SK-N-SH (cell line): ENCODE measurements around the gene GALNT14. TPM values are rescaled to one million over a fixed set of nuclear protein-coding genes. Genes with fewer than 3 reads are reported as not detected.

Experiments
- CTCF ChIA-PET: fragments of 300-600, 350-600 bp; formaldehyde crosslinking; extraction: SDS; loops from one replicate; lab custom pipeline; 2021; lab: Yijun Ruan, JAX
- POLR2A ChIA-PET: fragments of 350-600 bp; sonication (Branson Sonifier 250); formaldehyde crosslinking; extraction: SDS; loops from one replicate; lab custom pipeline; 2020; ENCODE audit warnings: antibody characterized with exemption, inconsistent platforms; lab: Yijun Ruan, JAX
- DNase-seq: peaks from one replicate; pipeline ENCODE4 v3.0.0; 2012
- H2AFZ ChIP-seq: fragments of 200-600 bp; sonication (generic); 2 replicates; pipeline ENCODE4 v1.8.1; 2016; ENCODE audit warnings: antibody characterized with exemption, mild to moderate bottlenecking, low read depth
- H3F3A ChIP-seq: fragments of 200-600 bp; sonication (generic); replicated peaks from 2 replicates; pipeline ENCODE3; 2016; ENCODE audit warnings: antibody characterized with exemption, mild to moderate bottlenecking; ENCODE audit not compliant: insufficient read depth
- H3K27ac ChIP-seq, 2 experiments: fragments of 200-500 bp in 1 of 2; fragments of 200-600 bp in 1 of 2; sonication (Bioruptor generic) in 1 of 2; sonication (generic), shearing (Covaris generic) in 1 of 2; 2 replicates each; pipeline versions ENCODE4 v1.5.1 to v1.6.1; 2014 to 2016; ENCODE audit warnings: low read depth in 2 of 2, inconsistent platforms in 1 of 2, low read length in 1 of 2, mild to moderate bottlenecking in 1 of 2, mixed read lengths in 1 of 2
- H3K27me3 ChIP-seq: fragments of 200-600 bp; sonication (generic), shearing (Covaris generic); 2 replicates; pipeline ENCODE4 v1.6.1; 2016; ENCODE audit warnings: mixed run types; ENCODE audit not compliant: insufficient read depth
- H3K36me3 ChIP-seq, 2 experiments: fragments of 200-500 bp in 1 of 2; fragments of 200-600 bp in 1 of 2; sonication (Bioruptor generic) in 1 of 2; sonication (generic) in 1 of 2; replicated peaks in 1 of 2; 2 replicates each; pipeline versions ENCODE3 to v1.5.1; 2014 to 2016; ENCODE audit warnings: low read length in 1 of 2, mild to moderate bottlenecking in 1 of 2; ENCODE audit not compliant: insufficient read depth in 2 of 2, control insufficient read depth in 1 of 2
- H3K4me1 ChIP-seq, 2 experiments: fragments of 200-500 bp in 1 of 2; fragments of 200-600 bp in 1 of 2; sonication (Bioruptor generic) in 1 of 2; sonication (generic), shearing (Covaris generic) in 1 of 2; 2 replicates each; pipeline versions ENCODE4 v1.5.1 to v1.6.1; 2014 to 2016; ENCODE audit warnings: low read depth in 1 of 2, low read length in 1 of 2, mixed run types in 1 of 2; ENCODE audit not compliant: insufficient read depth in 2 of 2, control insufficient read depth in 1 of 2
- H3K4me2 ChIP-seq: fragments of 200-600 bp; sonication (generic), shearing (Covaris generic); 2 replicates; pipeline ENCODE4 v1.6.1; 2017; ENCODE audit warnings: mixed run types
- H3K4me3 ChIP-seq, 2 experiments: fragments of 200-500 bp in 1 of 2; fragments of 200-600 bp in 1 of 2; sonication (Bioruptor generic) in 1 of 2; sonication (generic), shearing (Covaris generic) in 1 of 2; 2 replicates each; pipeline versions ENCODE4 v1.5.1 to v1.8.1; 2014 to 2016; ENCODE audit warnings: low read depth in 2 of 2, inconsistent platforms in 1 of 2, low read length in 1 of 2, mild to moderate bottlenecking in 1 of 2, mixed read lengths in 1 of 2, moderate library complexity in 1 of 2
- H3K79me2 ChIP-seq: fragments of 200-600 bp; sonication (generic); 2 replicates; pipeline ENCODE4 v1.8.1; 2017; ENCODE audit warnings: mild to moderate bottlenecking; ENCODE audit not compliant: insufficient read depth
- H3K9ac ChIP-seq: fragments of 200-600 bp; sonication (generic); 2 replicates; pipeline ENCODE4 v1.6.1; 2017; ENCODE audit warnings: mixed run types
- H3K9me2 ChIP-seq: fragments of 200-600 bp; sonication (generic); 2 replicates; pipeline ENCODE4 v1.6.1; 2017; ENCODE audit warnings: mixed run types
- H3K9me3 ChIP-seq: fragments of 200-600 bp; sonication (generic); 2 replicates; pipeline ENCODE4 v1.6.1; 2017; ENCODE audit warnings: mixed run types, mild to moderate bottlenecking, moderate library complexity
- H4K20me1 ChIP-seq: fragments of 200-600 bp; sonication (generic); 2 replicates; pipeline ENCODE4 v1.6.1; 2017; ENCODE audit warnings: mild to moderate bottlenecking, mixed run types; ENCODE audit not compliant: insufficient read depth
- CTCF ChIP-seq: fragments of 200-600 bp; sonication (generic); IDR thresholded peaks from 2 replicates; pipeline ENCODE4 v1.6.1; 2017; ENCODE audit warnings: antibody characterized with exemption, mild to moderate bottlenecking, moderate library complexity
- ELF1 ChIP-seq: IDR thresholded peaks from 2 replicates; pipeline ENCODE4 v1.4.0; 2012
- EZH2phosphoT487 ChIP-seq: fragments of 200-600 bp; sonication (generic); IDR thresholded peaks from 2 replicates; pipeline ENCODE4 v1.6.1; 2017; ENCODE audit warnings: low read depth, mixed run types, mild to moderate bottlenecking, antibody characterized with exemption, moderate library complexity, borderline replicate concordance
- FOXJ3 ChIP-seq: sonication (generic); formaldehyde crosslinking; IDR thresholded peaks from 2 replicates; pipeline ENCODE4 v1.5.1; 2020; ENCODE audit warnings: mild to moderate bottlenecking, missing genetic modification reagents
- FOXM1 ChIP-seq: IDR thresholded peaks from 2 replicates; pipeline ENCODE4 v1.4.0; 2012; ENCODE audit warnings: low read depth, mild to moderate bottlenecking
- GATA2 ChIP-seq: sonication (generic); formaldehyde crosslinking; IDR thresholded peaks from 2 replicates; pipeline ENCODE4 v1.5.0; 2020; ENCODE audit warnings: mild to moderate bottlenecking, missing genetic modification reagents
- MAX ChIP-seq: IDR thresholded peaks from 2 replicates; pipeline ENCODE4 v1.4.0; 2012; ENCODE audit warnings: low read depth
- MXI1 ChIP-seq: IDR thresholded peaks from 2 replicates; pipeline ENCODE4 v1.6.1; 2012; ENCODE audit warnings: mild to moderate bottlenecking, low read depth, low read length, improper control_type of control experiment
- POLR2AphosphoS5 ChIP-seq: IDR thresholded peaks from 2 replicates; pipeline ENCODE4 v1.6.1; 2012; ENCODE audit warnings: low read depth, low read length
- RCOR1 ChIP-seq: fragments of 150-350 bp; IDR thresholded peaks from 2 replicates; pipeline ENCODE4 v1.6.1; 2017; ENCODE audit warnings: antibody characterized with exemption, low read length
- RXRA ChIP-seq: IDR thresholded peaks from 2 replicates; pipeline ENCODE4 v1.4.0; 2012; ENCODE audit warnings: low read depth, mild to moderate bottlenecking, borderline replicate concordance
- SIN3A ChIP-seq: IDR thresholded peaks from 2 replicates; pipeline ENCODE4 v1.6.1; 2012; ENCODE audit warnings: low read depth, mild to moderate bottlenecking, low read length, moderate library complexity, borderline replicate concordance
- USF1 ChIP-seq: IDR thresholded peaks from 2 replicates; pipeline ENCODE4 v1.4.0; 2012; ENCODE audit warnings: low read depth, borderline replicate concordance
- YY1 ChIP-seq: IDR thresholded peaks from 2 replicates; pipeline ENCODE4 v1.4.0; 2012; ENCODE audit warnings: low read depth, mild to moderate bottlenecking
- WGBS: methylation state at CpG from one replicate; pipeline ENCODE4 v1.1.6; 2017; ENCODE audit warnings: low lambda C conversion rate; 5-methylcytosine and 5-hydroxymethylcytosine counted together
- polyA plus RNA-seq, 3 experiments: library from polyadenylated mRNA; depleted of rRNA; stranded (reverse); fragments of >200 nt; gene quantifications; 2 replicates each; pipeline ENCODE4 v1.2.3, GENCODE V29; 2012
- TF ChIP-seq, protein P1 (sequence below): fragments of 150-350 bp; IDR thresholded peaks from 2 replicates; pipeline ENCODE4 v1.6.1; 2016; ENCODE audit warnings: mild to moderate bottlenecking, low read depth, low read length
- TF ChIP-seq, protein P2 (sequence below): IDR thresholded peaks from 2 replicates; pipeline ENCODE4 v1.6.1; 2012; ENCODE audit warnings: mild to moderate bottlenecking, low read depth, low read length, moderate library complexity

The GALNT14 gene
- polyA plus RNA-seq, 1 of the 3 experiments (the other 2 are of a cell fraction): 1.6 TPM

DNA sequence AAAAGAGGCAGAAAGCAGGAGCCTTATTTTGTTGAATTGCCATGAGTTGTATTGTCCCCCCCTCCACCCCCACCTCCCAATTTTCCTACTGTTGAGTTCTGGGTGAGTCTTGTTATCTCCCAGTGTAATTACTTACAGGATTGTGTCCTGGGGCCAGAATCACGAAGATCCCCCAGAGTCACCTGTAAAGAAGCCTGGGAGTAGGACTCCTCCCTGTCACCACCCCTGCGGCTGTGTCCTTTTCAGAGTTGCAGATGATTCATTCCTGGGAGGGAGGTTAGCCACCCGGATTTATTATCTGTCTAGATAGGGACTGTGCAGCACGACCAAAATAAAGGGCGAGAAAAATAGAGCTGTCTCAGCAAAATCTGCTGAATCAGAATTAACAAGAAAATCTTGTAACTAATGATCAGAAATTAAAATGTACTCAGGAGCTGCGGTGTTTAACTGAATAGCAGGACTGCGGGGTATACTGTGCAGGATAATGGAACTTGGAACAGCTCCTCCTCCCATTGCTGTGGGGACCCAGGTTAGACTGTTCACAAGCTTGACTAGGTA is 249.3 kb downstream of the GALNT14 start (continued):
- TF ChIP-seq FOXM1 (no peak), FOXJ3 (CRISPR knock-in tag) (no peak), MXI1 (no peak), USF1 (no peak), RXRA (no peak), RCOR1 (no peak)

- POLR2A ChIA-PET: no interaction called here
- H3F3A ChIP-seq: no peaks in the 10 kb centered on the region
- H3K4me2 ChIP-seq: no peak overlapping the region
- no peak overlapping the region for H3K9ac ChIP-seq
- H2AFZ ChIP-seq: no peak overlapping the region
- H3K9me2 ChIP-seq: no peaks in the 10 kb centered on the region
- 23% methylated on average over 6 of the region's 6 CpGs for WGBS
- no peak for TF ChIP-seq GATA2 (CRISPR knock-in tag)
- no peak for TF ChIP-seq RXRA
- no peak for TF ChIP-seq YY1
- no peak for TF ChIP-seq POLR2AphosphoS5
- TF ChIP-seq EZH2phosphoT487: no peak
- TF ChIP-seq, protein P1, sequence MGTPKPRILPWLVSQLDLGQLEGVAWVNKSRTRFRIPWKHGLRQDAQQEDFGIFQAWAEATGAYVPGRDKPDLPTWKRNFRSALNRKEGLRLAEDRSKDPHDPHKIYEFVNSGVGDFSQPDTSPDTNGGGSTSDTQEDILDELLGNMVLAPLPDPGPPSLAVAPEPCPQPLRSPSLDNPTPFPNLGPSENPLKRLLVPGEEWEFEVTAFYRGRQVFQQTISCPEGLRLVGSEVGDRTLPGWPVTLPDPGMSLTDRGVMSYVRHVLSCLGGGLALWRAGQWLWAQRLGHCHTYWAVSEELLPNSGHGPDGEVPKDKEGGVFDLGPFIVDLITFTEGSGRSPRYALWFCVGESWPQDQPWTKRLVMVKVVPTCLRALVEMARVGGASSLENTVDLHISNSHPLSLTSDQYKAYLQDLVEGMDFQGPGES: no peak
- no peak for TF ChIP-seq USF1
- no peak for TF ChIP-seq ELF1
- TF ChIP-seq MAX: no peak
- H3K27ac ChIP-seq: no peak overlapping the region
- H3K4me3 ChIP-seq: no peak overlapping the region
- H3K27me3 ChIP-seq: no peaks in the 10 kb centered on the region
- no peaks in the 10 kb centered on the region for H4K20me1 ChIP-seq
- no peak for DNase-seq
- no peaks in the 10 kb centered on the region for H3K79me2 ChIP-seq
- H3K9me3 ChIP-seq: no peaks in the 10 kb centered on the region
- H3K36me3 ChIP-seq: no peaks in the 10 kb centered on the region
- CTCF ChIA-PET: interaction anchor here (0.6 to 1.6 kb wide), 5 partner anchors 12 to 680 kb away, joined by 3 to 4 read pairs (median 3); no protein-coding TSS in a partner anchor
- H3K4me1 ChIP-seq: peaks cover 0 to 25% of the 10 kb centered on the region in 2 experiments; a peak in 1 of 4 replicates
These were observed 252.2 kb downstream of the GALNT14 start for GRCh38 chr2:30886080-30886479.

- no peak overlapping the region for H3K27ac ChIP-seq
- TF ChIP-seq CTCF (no peak), RXRA (no peak), FOXM1 (no peak), SIN3A (no peak)
- TF ChIP-seq, protein P2, sequence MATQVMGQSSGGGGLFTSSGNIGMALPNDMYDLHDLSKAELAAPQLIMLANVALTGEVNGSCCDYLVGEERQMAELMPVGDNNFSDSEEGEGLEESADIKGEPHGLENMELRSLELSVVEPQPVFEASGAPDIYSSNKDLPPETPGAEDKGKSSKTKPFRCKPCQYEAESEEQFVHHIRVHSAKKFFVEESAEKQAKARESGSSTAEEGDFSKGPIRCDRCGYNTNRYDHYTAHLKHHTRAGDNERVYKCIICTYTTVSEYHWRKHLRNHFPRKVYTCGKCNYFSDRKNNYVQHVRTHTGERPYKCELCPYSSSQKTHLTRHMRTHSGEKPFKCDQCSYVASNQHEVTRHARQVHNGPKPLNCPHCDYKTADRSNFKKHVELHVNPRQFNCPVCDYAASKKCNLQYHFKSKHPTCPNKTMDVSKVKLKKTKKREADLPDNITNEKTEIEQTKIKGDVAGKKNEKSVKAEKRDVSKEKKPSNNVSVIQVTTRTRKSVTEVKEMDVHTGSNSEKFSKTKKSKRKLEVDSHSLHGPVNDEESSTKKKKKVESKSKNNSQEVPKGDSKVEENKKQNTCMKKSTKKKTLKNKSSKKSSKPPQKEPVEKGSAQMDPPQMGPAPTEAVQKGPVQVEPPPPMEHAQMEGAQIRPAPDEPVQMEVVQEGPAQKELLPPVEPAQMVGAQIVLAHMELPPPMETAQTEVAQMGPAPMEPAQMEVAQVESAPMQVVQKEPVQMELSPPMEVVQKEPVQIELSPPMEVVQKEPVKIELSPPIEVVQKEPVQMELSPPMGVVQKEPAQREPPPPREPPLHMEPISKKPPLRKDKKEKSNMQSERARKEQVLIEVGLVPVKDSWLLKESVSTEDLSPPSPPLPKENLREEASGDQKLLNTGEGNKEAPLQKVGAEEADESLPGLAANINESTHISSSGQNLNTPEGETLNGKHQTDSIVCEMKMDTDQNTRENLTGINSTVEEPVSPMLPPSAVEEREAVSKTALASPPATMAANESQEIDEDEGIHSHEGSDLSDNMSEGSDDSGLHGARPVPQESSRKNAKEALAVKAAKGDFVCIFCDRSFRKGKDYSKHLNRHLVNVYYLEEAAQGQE: no peak
These were observed 254.4 kb downstream of the GALNT14 start for GRCh38 chr2:30883822-30884221.

More at GRCh38 chr2:30883822-30884221, 254.4 kb downstream of the GALNT14 start:
- POLR2A ChIA-PET: no interaction called here
- no peaks in the 10 kb centered on the region for H3K27me3 ChIP-seq
- no peaks in the 10 kb centered on the region for H3F3A ChIP-seq
- H2AFZ ChIP-seq: no peak overlapping the region
- no peak overlapping the region for H3K4me2 ChIP-seq
- peaks cover 0 to 23% of the 10 kb centered on the region in 2 experiments; a peak in 1 of 4 replicates for H3K4me1 ChIP-seq
- H3K9me3 ChIP-seq: no peaks in the 10 kb centered on the region
- WGBS: 36% methylated on average over 3 of the region's 3 CpGs
- no peaks in the 10 kb centered on the region for H3K79me2 ChIP-seq
- no peak overlapping the region for H3K9ac ChIP-seq
- H4K20me1 ChIP-seq: no peaks in the 10 kb centered on the region
- no peaks in the 10 kb centered on the region for H3K36me3 ChIP-seq
- no peak for DNase-seq
- H3K9me2 ChIP-seq: no peaks in the 10 kb centered on the region
- no peak overlapping the region for H3K4me3 ChIP-seq
- CTCF ChIA-PET: interaction anchor here (0.9 to 4.7 kb wide), 9 partner anchors 11 to 286 kb away, joined by 3 to 23 read pairs (median 6); partner anchors contain the start of gene GALNT14
